Endodermal cell (in vitro differentiated cells): ENCODE data around the gene SPINT3. TPM values are rescaled to one million over a fixed set of nuclear protein-coding genes. Genes with fewer than 3 reads are reported as not detected.

Source experiments
- DNase-seq: peaks from one replicate; pipeline ENCODE4 v3.0.0-alpha.2; 2017
- H3K27ac ChIP-seq: 2 replicates; pipeline ENCODE4 v1.5.1; 2013; ENCODE audit warnings: mild to moderate bottlenecking, low read depth, low read length, moderate library complexity
- H3K27me3 ChIP-seq: 2 replicates; pipeline ENCODE4 v1.6.1; 2013; ENCODE audit warnings: mild to moderate bottlenecking, low read length, moderate library complexity; ENCODE audit not compliant: insufficient read depth, control insufficient read depth, poor library complexity, severe bottlenecking
- H3K36me3 ChIP-seq: 2 replicates; pipeline ENCODE4 v1.7.0; 2013; ENCODE audit warnings: mild to moderate bottlenecking, low read length, moderate library complexity; ENCODE audit not compliant: control insufficient read depth, insufficient read depth
- H3K4me1 ChIP-seq: one replicate; pipeline ENCODE4 v1.7.0; 2013; ENCODE audit warnings: low read length; ENCODE audit not compliant: control insufficient read depth, insufficient read depth
- H3K4me3 ChIP-seq: 2 replicates; pipeline ENCODE4 v1.5.1; 2013; ENCODE audit warnings: mild to moderate bottlenecking, low read length, moderate library complexity
- H3K9ac ChIP-seq: 2 replicates; pipeline ENCODE4 v1.6.1; 2013; ENCODE audit warnings: mild to moderate bottlenecking, low read length, moderate library complexity; ENCODE audit not compliant: poor library complexity, severe bottlenecking; ENCODE audit errors: extremely low read depth
- H3K9me3 ChIP-seq: 2 replicates; pipeline ENCODE4 v1.6.1; 2013; ENCODE audit warnings: mild to moderate bottlenecking, low read length, moderate library complexity; ENCODE audit not compliant: control insufficient read depth
- H3K27ac Mint-ChIP-seq: 2 replicates; pipeline ENCODE4 v1.8.0; 2020; ENCODE audit warnings: mixed read lengths
- H3K27me3 Mint-ChIP-seq: 2 replicates; pipeline ENCODE4 v1.8.0; 2021; ENCODE audit warnings: mild to moderate bottlenecking, mixed read lengths; ENCODE audit not compliant: insufficient read depth
- H3K36me3 Mint-ChIP-seq: 2 replicates; pipeline ENCODE4 v1.8.0; 2020; ENCODE audit warnings: low read depth, mixed read lengths
- H3K4me1 Mint-ChIP-seq: 2 replicates; pipeline ENCODE4 v1.8.0; 2020; ENCODE audit warnings: mixed read lengths
- H3K4me3 Mint-ChIP-seq: 2 replicates; pipeline ENCODE4 v1.8.0; 2020; ENCODE audit warnings: mild to moderate bottlenecking, moderate library complexity, mixed read lengths
- H3K9me3 Mint-ChIP-seq: 2 replicates; pipeline ENCODE4 v1.8.0; 2020; ENCODE audit warnings: mild to moderate bottlenecking, mixed read lengths
- CTCF ChIP-seq: fragments of 200-600 bp; sonication (generic); conservative IDR thresholded peaks from 2 replicates; pipeline ENCODE4 v1.5.0; 2021; ENCODE audit warnings: antibody characterized with exemption, mild to moderate bottlenecking
- WGBS, 2 experiments: methylation state at CpG; one replicate each; pipeline versions ENCODE4 v1.1.5 to v1.1.7; 2013; ENCODE audit warnings: missing lambda C conversion rate in 2 of 2, mixed read lengths in 1 of 2; ENCODE audit not compliant: insufficient coverage in 1 of 2, insufficient read length in 1 of 2; 5-methylcytosine and 5-hydroxymethylcytosine counted together
- long read RNA-seq, 4 experiments: library from polyadenylated mRNA in 2 of 4; library from RNA in 1 of 4; library from capped mRNA in 1 of 4; stranded (forward) in 3 of 4; unstranded in 1 of 4; transcript quantifications; one replicate each; pipeline ENCODE4 v2.0.0, GENCODE V29; 2020 to 2021; ENCODE audit warnings: inconsistent platforms in 1 of 4
- polyA plus RNA-seq, 2 experiments: library from polyadenylated mRNA; stranded (reverse); fragments of 50-300 nt; gene quantifications; one replicate each; pipeline ENCODE4 v1.2.3, GENCODE V29; 2013
- total RNA-seq, 2 donors: library from RNA; stranded (reverse); fragmentation: NEBNext Ultra II Directional in 1 of 2; extraction: Animal tissue kit (Norgen Biotek cat#: 25700) in 1 of 2; gene quantifications; 2 replicates in 1 of 2; 3 replicates in 1 of 2; pipeline ENCODE4 v1.2.1, GENCODE V29; 2021

Gene SPINT3
- total RNA-seq, result not detected
- polyA plus RNA-seq (2013, experiment 1 of 2), result not detected
- polyA plus RNA-seq (2013, experiment 2 of 2), result not detected
- long read RNA-seq, experiment 1, result 0 reads
- long read RNA-seq, experiment 2, result 0 reads
- long read RNA-seq, experiment 3, result 0 reads
- long read RNA-seq, experiment 4, result 0 reads

GRCh38 chr20:45515147-45515913, at the start of gene SPINT3:
Gene SPINT3, minus strand, starts transcription at chr20:45515622. Its CDS starts 14 bp downstream, at chr20:45515608.
- no peak for TF ChIP-seq CTCF
- Histone ChIP-seq H3K9me3 (no peaks in the 10 kb centered on the region), H3K9ac (no peak within 1 kb of the TSS), H3K36me3 (no peaks in the 10 kb centered on the region), H3K4me3 (no peak within 1 kb of the TSS), H3K27ac (no peak within 1 kb of the TSS), H3K4me1 (no peaks in the 10 kb centered on the region), H3K27me3 (peaks cover 63% of the 10 kb centered on the region)
- 71 to 75% methylated on average over 2 to 5 of the region's 5 CpGs for WGBS, 2 experiments
- no peaks in the 10 kb centered on the region for H3K9me3 Mint-ChIP-seq
- DNase-seq, result peak; percentile 50
- no peak within 1 kb of the TSS for H3K4me3 Mint-ChIP-seq
- no peaks in the 10 kb centered on the region for H3K36me3 Mint-ChIP-seq
- peaks cover 9% of the 10 kb centered on the region for H3K4me1 Mint-ChIP-seq
- H3K27me3 Mint-ChIP-seq, result peaks cover 58% of the 10 kb centered on the region
- H3K27ac Mint-ChIP-seq, result no peak within 1 kb of the TSS

- no peak overlapping the region for H3K27ac Mint-ChIP-seq
- H3K27me3 Mint-ChIP-seq, result peaks cover 3% of the 10 kb centered on the region
- no peak overlapping the region for H3K9ac ChIP-seq
- no peaks in the 10 kb centered on the region for H3K27me3 ChIP-seq
- H3K27ac ChIP-seq, result no peak overlapping the region
- H3K9me3 ChIP-seq, result no peaks in the 10 kb centered on the region
- H3K4me3 ChIP-seq, result no peak overlapping the region
- no peaks in the 10 kb centered on the region for H3K36me3 Mint-ChIP-seq
- no peak for TF ChIP-seq CTCF
- no peak for DNase-seq
- H3K9me3 Mint-ChIP-seq, result no peaks in the 10 kb centered on the region
- WGBS, 2 experiments, result 81 to 86% methylated on average over 1 to 2 of the region's 2 CpGs
- no peak overlapping the region for H3K4me3 Mint-ChIP-seq
- no peaks in the 10 kb centered on the region for H3K4me1 ChIP-seq
- H3K4me1 Mint-ChIP-seq, result no peaks in the 10 kb centered on the region
- no peaks in the 10 kb centered on the region for H3K36me3 ChIP-seq
Measured at GRCh38 chr20:45564760-45565276, 49.4 kb upstream of the SPINT3 start.

GRCh38 chr20:45555198-45555597, 39.8 kb upstream of the SPINT3 start:
- Histone ChIP-seq H3K27me3 (no peaks in the 10 kb centered on the region), H3K4me3 (no peak overlapping the region), H3K27ac (no peak overlapping the region), H3K9me3 (no peaks in the 10 kb centered on the region), H3K9ac (no peak overlapping the region), H3K36me3 (no peaks in the 10 kb centered on the region), H3K4me1 (no peaks in the 10 kb centered on the region)
- no peaks in the 10 kb centered on the region for H3K36me3 Mint-ChIP-seq
- no peaks in the 10 kb centered on the region for H3K4me1 Mint-ChIP-seq
- H3K27me3 Mint-ChIP-seq, result peaks cover 2% of the 10 kb centered on the region
- no peak for DNase-seq
- peaks cover 3% of the 10 kb centered on the region for H3K9me3 Mint-ChIP-seq
- no peak for TF ChIP-seq CTCF
- no peak overlapping the region for H3K27ac Mint-ChIP-seq
- H3K4me3 Mint-ChIP-seq, result no peak overlapping the region
- 93 to 100% methylated on average over 1 of the region's 1 CpG for WGBS, 2 experiments
